ENCODE results near the gene AMACR.

Gene AMACR

DNA sequence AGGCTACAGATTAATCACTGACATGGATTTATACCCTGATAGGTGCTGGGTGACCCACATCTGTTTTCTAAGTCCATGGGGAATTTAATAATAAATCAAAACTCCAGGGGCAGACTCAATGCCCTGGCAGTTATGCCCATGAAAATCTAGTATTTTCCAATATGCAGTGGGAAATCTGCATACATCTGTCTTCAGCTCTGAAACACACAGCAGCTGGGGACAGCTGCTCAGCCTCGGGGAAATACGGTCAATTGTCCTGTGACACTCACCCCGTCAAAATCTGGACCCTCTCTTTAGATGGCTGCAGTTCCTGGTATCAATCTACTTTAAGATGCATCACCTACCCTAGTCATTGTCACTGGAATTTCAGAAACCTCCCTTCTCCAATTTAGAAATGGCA is 47.8 kb upstream of the AMACR start:
- no peak overlapping the region for H3K27ac ChIP-seq (ENCODE audit: low read depth, low read length, poor library complexity, severe bottlenecking)
- H3K9me2 ChIP-seq (ENCODE audit: low read depth, low read length): no peaks in the 10 kb centered on the region
- H2AFZ ChIP-seq (ENCODE audit: low read length): no peak overlapping the region
- no peak overlapping the region for H3K4me3 ChIP-seq (ENCODE audit: low read depth, low read length, poor library complexity, severe bottlenecking)
- H4K20me1 ChIP-seq (ENCODE audit: insufficient read depth, low read length): no peaks in the 10 kb centered on the region
- H3K9ac ChIP-seq (ENCODE audit: low read length): no peak overlapping the region
- H3K4me2 ChIP-seq (ENCODE audit: low read length): no peak overlapping the region
- H3K9me3 ChIP-seq (ENCODE audit: low read length): no peaks in the 10 kb centered on the region
- no peaks in the 10 kb centered on the region for H3K4me1 ChIP-seq (ENCODE audit: insufficient read depth, low read length, severe bottlenecking)
- no peak for TF ChIP-seq EZH2 (IDR thresholded peaks at IDR 0.05; ENCODE audit: borderline replicate concordance, low read length)
- TF ChIP-seq, protein P1, sequence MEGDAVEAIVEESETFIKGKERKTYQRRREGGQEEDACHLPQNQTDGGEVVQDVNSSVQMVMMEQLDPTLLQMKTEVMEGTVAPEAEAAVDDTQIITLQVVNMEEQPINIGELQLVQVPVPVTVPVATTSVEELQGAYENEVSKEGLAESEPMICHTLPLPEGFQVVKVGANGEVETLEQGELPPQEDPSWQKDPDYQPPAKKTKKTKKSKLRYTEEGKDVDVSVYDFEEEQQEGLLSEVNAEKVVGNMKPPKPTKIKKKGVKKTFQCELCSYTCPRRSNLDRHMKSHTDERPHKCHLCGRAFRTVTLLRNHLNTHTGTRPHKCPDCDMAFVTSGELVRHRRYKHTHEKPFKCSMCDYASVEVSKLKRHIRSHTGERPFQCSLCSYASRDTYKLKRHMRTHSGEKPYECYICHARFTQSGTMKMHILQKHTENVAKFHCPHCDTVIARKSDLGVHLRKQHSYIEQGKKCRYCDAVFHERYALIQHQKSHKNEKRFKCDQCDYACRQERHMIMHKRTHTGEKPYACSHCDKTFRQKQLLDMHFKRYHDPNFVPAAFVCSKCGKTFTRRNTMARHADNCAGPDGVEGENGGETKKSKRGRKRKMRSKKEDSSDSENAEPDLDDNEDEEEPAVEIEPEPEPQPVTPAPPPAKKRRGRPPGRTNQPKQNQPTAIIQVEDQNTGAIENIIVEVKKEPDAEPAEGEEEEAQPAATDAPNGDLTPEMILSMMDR (IDR thresholded peaks at IDR 0.05; ENCODE audit: low read length): no peak
- H3K27me3 ChIP-seq (ENCODE audit: insufficient read depth, low read length): no peaks in the 10 kb centered on the region
- H3K36me3 ChIP-seq (ENCODE audit: insufficient read depth, low read length): no peaks in the 10 kb centered on the region
- H3F3A ChIP-seq (ENCODE audit: insufficient read depth, low read length): no peaks in the 10 kb centered on the region
- H3K79me2 ChIP-seq (ENCODE audit: insufficient read depth, low read length): no peaks in the 10 kb centered on the region

DNA sequence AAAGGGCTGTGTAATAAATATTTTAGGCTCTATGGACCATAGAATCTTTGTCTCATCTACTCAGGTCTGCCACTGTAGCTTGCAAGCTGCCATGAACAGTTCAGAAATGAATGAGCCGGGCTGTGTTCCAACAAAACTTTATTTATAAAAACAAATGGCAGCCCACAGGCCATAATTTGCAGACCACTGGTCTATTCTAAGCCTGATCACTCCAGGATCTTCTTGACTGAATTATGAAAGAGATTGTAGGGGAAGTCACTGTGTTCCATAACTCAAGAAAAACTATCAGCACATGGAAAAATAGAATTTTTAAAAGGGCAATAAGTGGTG is 46.5 kb upstream of the AMACR start:
- Histone ChIP-seq H3K4me2 (ENCODE audit: low read length) (no peak overlapping the region), H3K4me1 (ENCODE audit: insufficient read depth, low read length, severe bottlenecking) (no peaks in the 10 kb centered on the region), H3K9ac (ENCODE audit: low read length) (no peak overlapping the region), H3K4me3 (ENCODE audit: low read depth, low read length, poor library complexity, severe bottlenecking) (no peak overlapping the region), H3K36me3 (ENCODE audit: insufficient read depth, low read length) (no peaks in the 10 kb centered on the region), H3K9me2 (ENCODE audit: low read depth, low read length) (no peaks in the 10 kb centered on the region), H3F3A (ENCODE audit: insufficient read depth, low read length) (no peaks in the 10 kb centered on the region), H3K27me3 (ENCODE audit: insufficient read depth, low read length) (no peaks in the 10 kb centered on the region), H3K79me2 (ENCODE audit: insufficient read depth, low read length) (no peaks in the 10 kb centered on the region), H3K27ac (ENCODE audit: low read depth, low read length, poor library complexity, severe bottlenecking) (no peak overlapping the region), H3K9me3 (ENCODE audit: low read length) (no peaks in the 10 kb centered on the region), H4K20me1 (ENCODE audit: insufficient read depth, low read length) (no peaks in the 10 kb centered on the region), H2AFZ (ENCODE audit: low read length) (no peak overlapping the region)
- no peak for TF ChIP-seq EZH2 (IDR thresholded peaks at IDR 0.05; ENCODE audit: borderline replicate concordance, low read length)
- TF ChIP-seq, protein P1 (IDR thresholded peaks at IDR 0.05; ENCODE audit: low read length): no peak

DNA sequence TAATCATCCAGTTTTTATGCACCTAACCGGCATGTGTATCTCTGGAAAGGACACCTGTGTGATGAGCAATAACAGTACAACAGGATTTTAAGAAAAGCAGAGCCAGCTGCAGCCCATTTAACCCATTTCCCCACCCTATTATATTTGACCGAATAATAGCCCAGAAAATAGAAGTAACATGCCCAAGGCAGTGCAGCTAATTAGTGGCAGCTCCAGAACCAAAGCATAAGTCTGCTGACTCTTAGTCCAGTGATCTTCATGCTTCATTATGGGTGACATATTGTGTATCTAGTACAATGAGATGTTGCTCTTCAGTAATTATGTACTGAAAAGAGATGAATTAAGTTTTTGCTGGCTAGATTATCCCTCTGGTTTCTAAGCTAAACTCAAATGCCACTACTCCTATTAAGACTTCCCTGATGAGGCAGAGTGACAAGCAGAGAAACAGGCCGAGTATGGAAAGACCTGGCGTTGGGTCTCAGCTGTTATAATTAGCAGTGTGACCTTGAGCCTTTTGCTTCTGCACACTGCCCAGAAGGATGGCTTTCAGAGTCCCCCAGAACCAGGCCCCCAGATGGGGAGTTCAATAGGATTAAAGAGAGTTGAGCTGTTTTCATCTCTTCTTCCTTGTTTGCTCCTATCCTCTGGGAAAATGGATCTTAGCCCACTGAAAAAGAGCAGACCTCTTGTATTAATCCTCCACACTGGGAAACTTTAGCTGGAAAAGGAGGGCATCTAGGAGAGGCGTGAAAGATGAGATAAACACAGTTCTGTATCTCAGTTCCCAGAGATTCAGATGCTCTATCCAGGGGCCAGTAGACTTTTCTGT is 45.9 kb upstream of the AMACR start:
- H3K4me1 ChIP-seq (ENCODE audit: insufficient read depth, low read length, severe bottlenecking): no peaks in the 10 kb centered on the region
- H3K9me2 ChIP-seq (ENCODE audit: low read depth, low read length): no peaks in the 10 kb centered on the region
- H3K79me2 ChIP-seq (ENCODE audit: insufficient read depth, low read length): no peaks in the 10 kb centered on the region
- H3K27me3 ChIP-seq (ENCODE audit: insufficient read depth, low read length): no peaks in the 10 kb centered on the region
- no peak overlapping the region for H3K4me2 ChIP-seq (ENCODE audit: low read length)
- no peak overlapping the region for H3K27ac ChIP-seq (ENCODE audit: low read depth, low read length, poor library complexity, severe bottlenecking)
- no peaks in the 10 kb centered on the region for H3F3A ChIP-seq (ENCODE audit: insufficient read depth, low read length)
- TF ChIP-seq, protein P1 (IDR thresholded peaks at IDR 0.05; ENCODE audit: low read length): no peak
- no peak for TF ChIP-seq EZH2 (IDR thresholded peaks at IDR 0.05; ENCODE audit: borderline replicate concordance, low read length)
- no peaks in the 10 kb centered on the region for H3K36me3 ChIP-seq (ENCODE audit: insufficient read depth, low read length)
- no peak overlapping the region for H2AFZ ChIP-seq (ENCODE audit: low read length)
- no peak overlapping the region for H3K9ac ChIP-seq (ENCODE audit: low read length)
- no peaks in the 10 kb centered on the region for H4K20me1 ChIP-seq (ENCODE audit: insufficient read depth, low read length)
- no peaks in the 10 kb centered on the region for H3K9me3 ChIP-seq (ENCODE audit: low read length)
- no peak overlapping the region for H3K4me3 ChIP-seq (ENCODE audit: low read depth, low read length, poor library complexity, severe bottlenecking)

Data from OCI-LY1 (cell line).